B cell (primary cell): Measurements from ENCODE around the gene NFIC. TPM values are rescaled to one million over a fixed set of nuclear protein-coding genes. Genes with fewer than 3 reads are reported as not detected.

Source experiments
- ATAC-seq: fragments of 200-7000 bp; cut with Tn5 transposase; one replicate; pipeline ENCODE4 v1.10.0; 2021; ENCODE audit warnings: low read depth, mild to moderate bottlenecking, moderate number of reproducible peaks, moderate library complexity
- CTCF ChIA-PET: fragments of 350-600 bp; sonication (Branson Sonifier 250); formaldehyde crosslinking; loops from one replicate; lab custom pipeline; 2021; ENCODE audit warnings: antibody characterized with exemption, inconsistent platforms; lab: Charles Lee
- POLR2A ChIA-PET: fragments of 350-600 bp; sonication (Branson Sonifier 250); formaldehyde crosslinking; loops from one replicate; lab custom pipeline; 2021; ENCODE audit warnings: antibody characterized with exemption; lab: Charles Lee
- DNase-seq: peaks from one replicate; pipeline ENCODE4 v3.0.0; 2013
- H2AFZ ChIP-seq: 2 replicates; pipeline ENCODE4 v1.6.1; 2012; ENCODE audit warnings: mild to moderate bottlenecking, low read depth, low read length; ENCODE audit not compliant: insufficient read depth, poor library complexity, severe bottlenecking
- H3K27ac ChIP-seq, 2 donors: 1 replicate in 1 of 2; 2 replicates in 1 of 2; pipeline ENCODE4 v1.5.1; 2012 to 2013; ENCODE audit warnings: low read length in 2 of 2, mild to moderate bottlenecking in 2 of 2, moderate library complexity in 1 of 2
- H3K27me3 ChIP-seq, 4 experiments: fragments of 200-600 bp in 1 of 4; sonication (generic) in 1 of 4; replicated peaks in 1 of 4; 1 replicate in 2 of 4; 2 replicates in 2 of 4; pipeline versions ENCODE4 v1.6.1 to v1.7.0; 2013 to 2016; ENCODE audit warnings: low read length in 3 of 4, mild to moderate bottlenecking in 2 of 4, mixed read lengths in 1 of 4, moderate library complexity in 1 of 4; ENCODE audit not compliant: insufficient read depth in 4 of 4, control insufficient read depth in 3 of 4; ENCODE audit errors: control extremely low read depth in 1 of 4
- H3K36me3 ChIP-seq, 2 experiments: replicated peaks in 1 of 2; 1 replicate in 1 of 2; 2 replicates in 1 of 2; pipeline versions ENCODE4 v1.6.1 to v1.7.1; 2013; ENCODE audit warnings: low read length in 1 of 2; ENCODE audit not compliant: insufficient read depth in 2 of 2, control insufficient read depth in 1 of 2; ENCODE audit errors: control extremely low read depth in 1 of 2, extremely low read depth in 1 of 2
- H3K4me1 ChIP-seq, 2 donors: fragments of 200-600 bp in 1 of 2; sonication (generic) in 1 of 2; 1 replicate in 1 of 2; 2 replicates in 1 of 2; pipeline versions ENCODE4 v1.5.1 to v1.6.1; 2013 to 2017; ENCODE audit warnings: low read length in 2 of 2; ENCODE audit not compliant: control insufficient read depth in 2 of 2, insufficient read depth in 2 of 2
- H3K4me2 ChIP-seq: replicated peaks from 2 replicates; pipeline ENCODE3; 2012; ENCODE audit warnings: mild to moderate bottlenecking, low read depth, low read length; ENCODE audit not compliant: poor library complexity, severe bottlenecking
- H3K4me3 ChIP-seq, 5 experiments: fragments of 200-600 bp in 1 of 5; sonication (generic) in 1 of 5; 1 replicate in 3 of 5; 2 replicates in 2 of 5; pipeline versions ENCODE4 v1.5.1 to v1.7.0; 2011 to 2016; ENCODE audit warnings: low read length in 4 of 5, mild to moderate bottlenecking in 4 of 5, low read depth in 2 of 5, control low read depth in 1 of 5, moderate library complexity in 1 of 5; ENCODE audit not compliant: insufficient read depth in 1 of 5; ENCODE audit errors: control extremely low read depth in 1 of 5, extremely low read depth in 1 of 5
- H3K79me2 ChIP-seq: fragments of 200-600 bp; sonication (generic); one replicate; pipeline ENCODE4 v1.6.0; 2016; ENCODE audit warnings: low read length; ENCODE audit not compliant: control insufficient read depth, insufficient read depth
- H3K9ac ChIP-seq: fragments of 200-600 bp; sonication (generic); 2 replicates; pipeline ENCODE4 v1.6.1; 2017; ENCODE audit warnings: mild to moderate bottlenecking, low read length, moderate library complexity
- H3K9me3 ChIP-seq, 3 donors: one replicate each; pipeline versions ENCODE4 v1.6.1 to v1.7.1; 2013; ENCODE audit warnings: low read length in 2 of 3; ENCODE audit not compliant: control insufficient read depth in 2 of 3, insufficient read depth in 1 of 3; ENCODE audit errors: control extremely low read depth in 1 of 3
- H4K20me1 ChIP-seq: 2 replicates; pipeline ENCODE4 v1.6.0; 2012; ENCODE audit warnings: mild to moderate bottlenecking, low read length; ENCODE audit not compliant: insufficient read depth, control insufficient read depth, poor library complexity, severe bottlenecking
- H3K27ac Mint-ChIP-seq: one replicate; pipeline ENCODE4 v1.8.0; 2021; ENCODE audit warnings: mixed read lengths
- H3K27me3 Mint-ChIP-seq: one replicate; pipeline ENCODE4 v1.8.0; 2021; ENCODE audit warnings: mixed read lengths
- H3K4me1 Mint-ChIP-seq: one replicate; pipeline ENCODE4 v1.8.0; 2021; ENCODE audit warnings: mixed read lengths
- H3K4me3 Mint-ChIP-seq: one replicate; pipeline ENCODE4 v1.8.0; 2021; ENCODE audit warnings: mixed read lengths
- H3K9me3 Mint-ChIP-seq: one replicate; pipeline ENCODE4 v1.8.0; 2022; ENCODE audit warnings: mixed read lengths; ENCODE audit not compliant: insufficient read depth
- CTCF ChIP-seq: fragments of 200-600 bp; IDR thresholded peaks from one replicate; pipeline ENCODE4 v1.8.0; 2022; ENCODE audit warnings: antibody characterized with exemption, mild to moderate bottlenecking
- EZH2 ChIP-seq: IDR thresholded peaks from 2 replicates; pipeline ENCODE4 v1.6.1; 2012; ENCODE audit warnings: borderline replicate concordance, low read depth, mild to moderate bottlenecking, moderate library complexity, low read length; ENCODE audit not compliant: insufficient read depth, poor library complexity, severe bottlenecking
- WGBS: methylation state at CpG from one replicate; pipeline ENCODE4 v1.1.5; 2013; ENCODE audit warnings: missing lambda C conversion rate; ENCODE audit not compliant: insufficient coverage; 5-methylcytosine and 5-hydroxymethylcytosine counted together
- intact Hi-C: fragments of 100-400 bp; cut with micrococcal nuclease; formaldehyde crosslinking; loops from one replicate; pipeline ENCODE4 v1.10.0; 2022
- polyA plus RNA-seq: library from polyadenylated mRNA; depleted of rRNA; stranded (reverse); fragments of >200 nt; gene quantifications from 2 replicates; pipeline ENCODE4 v1.2.3, GENCODE V29; 2012
- total RNA-seq, 2 donors: library from RNA; stranded (reverse); fragments of 120-200 nt in 1 of 2; gene quantifications; 1 replicate in 1 of 2; 2 replicates in 1 of 2; pipeline versions ENCODE4 v1.2.3 to v1.2.4, GENCODE V29; 2013 to 2022

NFIC gene
- total and polyA plus RNA-seq, 2 donors (not counting 1 experiment from before 2014, with no cell fraction given): 3.8 to 23.6 TPM

- ChIA-PET CTCF (interaction anchor here (0.7 kb wide), 1 partner anchor 299 kb away, joined by 3 read pairs; no protein-coding TSS in a partner anchor), POLR2A (no interaction called here)
- Mint-ChIP-seq H3K27me3 (peaks cover 26% of the 10 kb centered on the region), H3K4me1 (peaks cover 43% of the 10 kb centered on the region), H3K27ac (no peak overlapping the region), H3K4me3 (peak overlapping the region; percentile 76), H3K9me3 (no peaks in the 10 kb centered on the region)
- TF ChIP-seq CTCF (no peak), EZH2 (no peak)
- intact Hi-C loops: loop anchor here (10.0 kb wide), 1 partner anchor 853 kb away; no protein-coding TSS in a partner anchor
- no peak overlapping the region for H3K27ac ChIP-seq
- no peak overlapping the region for H2AFZ ChIP-seq
- H4K20me1 ChIP-seq: peaks cover 84% of the 10 kb centered on the region
- H3K4me2 ChIP-seq: peak overlapping the region; percentile 86
- WGBS: 56% methylated on average over 22 of the region's 24 CpGs
- peaks cover 0 to 27% (median 11%) of the 10 kb centered on the region in 4 experiments for H3K27me3 ChIP-seq
- peaks cover 62% of the 10 kb centered on the region for H3K79me2 ChIP-seq
- no peak for ATAC-seq
- no peaks in the 10 kb centered on the region for H3K36me3 ChIP-seq
- H3K9ac ChIP-seq: no peak overlapping the region
- H3K9me3 ChIP-seq: peaks cover 0 to 3% (median 0%) of the 10 kb centered on the region in 3 donors
- H3K4me3 ChIP-seq: peak overlapping the region in 2 of 5 experiments; percentile 44 to 45
- peaks cover 39 to 42% of the 10 kb centered on the region in 2 donors for H3K4me1 ChIP-seq
- DNase-seq: no peak
Measured at GRCh38 chr19:3367628-3368440, 1.5 kb downstream of the NFIC start.

GRCh38 chr19:3368441-3368795 is 2.0 kb downstream of the NFIC start:
- Mint-ChIP-seq H3K27ac (no peak overlapping the region), H3K4me3 (peak overlapping the region; percentile 83)
- no peak overlapping the region for H3K9ac ChIP-seq

More at GRCh38 chr19:3368441-3368795, 2.0 kb downstream of the NFIC start:
- intact Hi-C loops: loop anchor here (10.0 kb wide), 1 partner anchor 854 kb away; no protein-coding TSS in a partner anchor
- Histone ChIP-seq H3K4me1 (peaks cover 39 to 42% of the 10 kb centered on the region in 2 donors), H3K36me3 (no peaks in the 10 kb centered on the region), H3K4me3 (no peak overlapping the region), H3K79me2 (peaks cover 62% of the 10 kb centered on the region), H4K20me1 (peaks cover 81% of the 10 kb centered on the region), H3K4me2 (peak overlapping the region; percentile 65), H3K27me3 (peaks cover 0 to 27% (median 11%) of the 10 kb centered on the region in 4 experiments), H3K27ac (no peak overlapping the region), H2AFZ (no peak overlapping the region), H3K9me3 (peaks cover 0 to 3% (median 0%) of the 10 kb centered on the region in 3 donors)
- peaks cover 26% of the 10 kb centered on the region for H3K27me3 Mint-ChIP-seq
- no peak for DNase-seq
- CTCF ChIA-PET: no interaction called here
- no peaks in the 10 kb centered on the region for H3K9me3 Mint-ChIP-seq
- TF ChIP-seq CTCF (no peak), EZH2 (no peak)
- POLR2A ChIA-PET: no interaction called here
- no peak for ATAC-seq
- 85% methylated on average over 3 of the region's 5 CpGs for WGBS
- H3K4me1 Mint-ChIP-seq: peaks cover 42% of the 10 kb centered on the region
